ENCODE data around the gene EXOC2.
"Not testable (repeated sequence)": the region's sequence is repeated elsewhere in the genome, so short reads cannot be mapped to it uniquely, and the experiment has no call there.

EXOC2 gene

DNA sequence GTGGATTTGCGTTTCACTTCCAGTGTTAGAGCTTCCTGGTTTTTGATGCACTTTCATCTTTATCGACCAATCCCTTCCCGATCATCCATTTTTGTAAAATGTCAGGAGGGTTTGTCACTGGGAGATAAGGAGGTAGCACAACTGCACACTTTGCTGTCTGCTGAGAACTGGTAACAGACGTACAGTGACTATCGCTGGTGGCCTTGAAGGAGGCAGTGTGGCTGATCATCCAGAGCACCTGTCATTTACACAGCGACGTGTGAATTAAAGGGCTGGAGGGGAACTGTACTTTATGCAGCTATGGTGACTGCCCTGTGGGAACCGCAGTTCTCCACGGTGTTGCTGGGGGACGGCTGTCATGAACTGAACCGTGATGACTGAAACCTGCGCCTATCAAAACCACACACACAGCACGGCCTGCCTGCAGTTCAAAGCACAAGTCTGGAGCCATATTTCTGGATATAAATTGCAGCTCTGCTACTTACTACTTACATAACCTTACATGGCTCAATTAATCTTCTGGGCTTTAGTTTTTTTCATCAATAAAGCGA, 86.0 kb downstream of the EXOC2 start:
- no peak overlapping the region for H3K27ac ChIP-seq (ENCODE audit: low read depth, low read length)
- no peaks in the 10 kb centered on the region for H3K4me1 ChIP-seq (ENCODE audit: control insufficient read depth, insufficient read depth, low read length)
- peaks cover 7% of the 10 kb centered on the region for H3K36me3 ChIP-seq (ENCODE audit: control insufficient read depth, insufficient read depth, low read length)
- no peak overlapping the region for H3K9ac ChIP-seq (ENCODE audit: low read length)
- H3K27me3 ChIP-seq (ENCODE audit: control insufficient read depth, insufficient read depth, low read length) = no peaks in the 10 kb centered on the region
- no peak overlapping the region for H3K4me3 ChIP-seq (ENCODE audit: low read length)

DNA sequence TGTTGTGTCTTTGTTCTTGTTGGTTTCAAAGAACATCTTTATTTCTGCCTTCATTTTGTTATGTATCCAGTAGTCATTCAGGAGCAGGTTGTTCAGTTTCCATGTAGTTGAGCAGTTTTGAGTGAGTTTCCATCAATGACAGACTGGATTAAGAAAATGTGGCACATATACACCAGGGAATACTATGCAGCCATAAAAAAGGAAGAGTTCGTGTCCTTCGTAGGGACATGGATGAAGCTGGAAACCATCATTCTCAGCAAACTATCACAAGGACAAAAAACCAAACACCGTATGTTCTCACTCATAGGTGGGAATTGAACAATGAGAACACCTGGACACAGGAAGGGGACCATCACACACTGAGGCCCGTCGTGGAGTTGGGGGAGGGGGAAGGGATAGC, 87.0 kb downstream of the EXOC2 start:
- not testable (repeated sequence) for H3K27ac ChIP-seq (ENCODE audit: low read depth, low read length); H3K36me3 ChIP-seq (ENCODE audit: control insufficient read depth, insufficient read depth, low read length); H3K4me3 ChIP-seq (ENCODE audit: low read length); H3K9ac ChIP-seq (ENCODE audit: low read length); H3K4me1 ChIP-seq (ENCODE audit: control insufficient read depth, insufficient read depth, low read length); H3K27me3 ChIP-seq (ENCODE audit: control insufficient read depth, insufficient read depth, low read length)

- Histone ChIP-seq H3K27me3 (ENCODE audit: control insufficient read depth, insufficient read depth, low read length) (no peaks in the 10 kb centered on the region), H3K36me3 (ENCODE audit: control insufficient read depth, insufficient read depth, low read length) (peaks cover 7% of the 10 kb centered on the region), H3K4me3 (ENCODE audit: low read length) (no peak overlapping the region), H3K27ac (ENCODE audit: low read depth, low read length) (no peak overlapping the region), H3K9ac (ENCODE audit: low read length) (no peak overlapping the region), H3K4me1 (ENCODE audit: control insufficient read depth, insufficient read depth, low read length) (no peaks in the 10 kb centered on the region)
Observed at GRCh38 chr6:604579-604978, 88.4 kb downstream of the EXOC2 start.

DNA sequence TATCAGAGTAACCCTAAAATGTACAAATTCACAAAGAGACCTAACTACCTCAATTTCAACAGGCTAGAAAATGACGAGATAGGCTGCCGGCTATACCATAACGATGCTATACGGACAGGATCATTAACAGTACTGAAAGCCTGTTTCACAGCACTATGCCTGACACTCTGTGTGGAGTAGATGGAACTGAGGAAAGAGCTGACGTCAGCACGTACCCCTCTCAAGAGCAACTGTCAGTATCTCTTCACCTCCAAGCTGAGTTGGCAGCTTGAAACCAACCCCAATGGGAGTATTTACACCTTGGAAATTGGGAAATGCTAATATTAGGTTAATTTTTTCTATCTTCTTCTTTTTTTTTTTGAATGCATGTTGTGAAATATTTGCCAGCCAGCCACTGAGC, 89.7 kb downstream of the EXOC2 start:
- Histone ChIP-seq H3K36me3 (ENCODE audit: control insufficient read depth, insufficient read depth, low read length) (peaks cover 7% of the 10 kb centered on the region), H3K9ac (ENCODE audit: low read length) (no peak overlapping the region), H3K4me1 (ENCODE audit: control insufficient read depth, insufficient read depth, low read length) (no peaks in the 10 kb centered on the region), H3K27me3 (ENCODE audit: control insufficient read depth, insufficient read depth, low read length) (no peaks in the 10 kb centered on the region), H3K4me3 (ENCODE audit: low read length) (no peak overlapping the region), H3K27ac (ENCODE audit: low read depth, low read length) (no peak overlapping the region)

DNA sequence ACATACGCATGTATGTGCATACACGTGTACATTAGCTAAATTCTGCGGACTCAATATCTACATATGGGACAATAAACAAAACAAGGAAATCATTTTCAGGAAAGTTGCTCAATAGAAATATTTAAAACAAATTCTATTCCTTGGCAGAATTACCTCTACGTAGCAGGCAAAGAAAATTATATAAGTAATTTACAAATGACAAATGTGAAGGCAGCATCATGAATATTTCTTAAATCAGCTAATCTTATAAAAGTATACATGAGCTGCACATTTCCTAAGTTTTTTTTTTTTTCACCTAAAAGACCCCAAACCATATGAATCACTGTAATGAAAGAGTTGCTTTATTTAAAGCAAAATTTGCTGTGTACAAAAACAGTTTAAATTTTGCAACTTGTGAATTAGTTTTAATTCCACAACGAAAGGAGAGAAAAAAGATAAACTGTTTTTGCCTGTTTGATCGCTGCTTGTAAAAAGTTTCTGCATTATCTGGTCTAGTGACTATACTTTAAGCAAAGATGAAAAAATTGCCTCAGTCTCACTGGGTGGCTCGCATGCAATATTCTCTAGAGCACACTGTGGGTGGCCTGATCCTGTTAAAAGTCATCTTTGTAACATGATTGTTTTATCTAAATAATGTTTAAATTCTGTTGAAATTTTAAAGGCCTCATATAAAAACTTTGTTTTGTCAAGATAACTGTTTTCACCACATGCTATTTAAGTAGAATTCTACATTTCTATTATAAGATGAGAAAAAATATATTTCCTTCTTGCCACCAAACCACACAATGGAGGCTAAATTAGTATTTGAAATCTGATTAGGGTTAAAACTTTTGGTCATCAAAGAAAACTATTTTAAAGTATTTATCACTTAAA, 93.1 kb downstream of the EXOC2 start:
- H3K4me1 ChIP-seq (ENCODE audit: control insufficient read depth, insufficient read depth, low read length) = no peaks in the 10 kb centered on the region
- no peaks in the 10 kb centered on the region for H3K27me3 ChIP-seq (ENCODE audit: control insufficient read depth, insufficient read depth, low read length)
- peaks cover 10% of the 10 kb centered on the region for H3K36me3 ChIP-seq (ENCODE audit: control insufficient read depth, insufficient read depth, low read length)
- H3K9ac ChIP-seq (ENCODE audit: low read length) = no peak overlapping the region
- no peak overlapping the region for H3K27ac ChIP-seq (ENCODE audit: low read depth, low read length)
- H3K4me3 ChIP-seq (ENCODE audit: low read length) = no peak overlapping the region

DNA sequence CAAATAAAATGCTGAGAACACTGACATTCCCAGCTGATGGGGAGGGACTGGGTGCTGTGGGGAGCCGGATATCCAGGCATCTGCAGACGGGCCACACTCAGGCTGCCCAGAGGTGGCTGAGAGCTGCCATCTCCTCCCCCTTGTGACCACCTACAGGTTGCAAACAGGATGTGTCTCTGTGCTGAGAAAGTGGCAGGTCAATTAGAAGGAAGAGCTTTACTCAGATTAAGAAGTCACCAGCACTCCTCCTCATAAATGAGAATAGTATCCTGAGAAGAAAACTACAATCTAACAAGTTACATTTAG, 99.1 kb downstream of the EXOC2 start:
- Histone ChIP-seq H3K27ac (ENCODE audit: low read depth, low read length) (peak overlapping the region; percentile 76), H3K27me3 (ENCODE audit: control insufficient read depth, insufficient read depth, low read length) (no peaks in the 10 kb centered on the region), H3K4me1 (ENCODE audit: control insufficient read depth, insufficient read depth, low read length) (no peaks in the 10 kb centered on the region), H3K9ac (ENCODE audit: low read length) (no peak overlapping the region), H3K36me3 (ENCODE audit: control insufficient read depth, insufficient read depth, low read length) (peaks cover 9% of the 10 kb centered on the region), H3K4me3 (ENCODE audit: low read length) (no peak overlapping the region)

DNA sequence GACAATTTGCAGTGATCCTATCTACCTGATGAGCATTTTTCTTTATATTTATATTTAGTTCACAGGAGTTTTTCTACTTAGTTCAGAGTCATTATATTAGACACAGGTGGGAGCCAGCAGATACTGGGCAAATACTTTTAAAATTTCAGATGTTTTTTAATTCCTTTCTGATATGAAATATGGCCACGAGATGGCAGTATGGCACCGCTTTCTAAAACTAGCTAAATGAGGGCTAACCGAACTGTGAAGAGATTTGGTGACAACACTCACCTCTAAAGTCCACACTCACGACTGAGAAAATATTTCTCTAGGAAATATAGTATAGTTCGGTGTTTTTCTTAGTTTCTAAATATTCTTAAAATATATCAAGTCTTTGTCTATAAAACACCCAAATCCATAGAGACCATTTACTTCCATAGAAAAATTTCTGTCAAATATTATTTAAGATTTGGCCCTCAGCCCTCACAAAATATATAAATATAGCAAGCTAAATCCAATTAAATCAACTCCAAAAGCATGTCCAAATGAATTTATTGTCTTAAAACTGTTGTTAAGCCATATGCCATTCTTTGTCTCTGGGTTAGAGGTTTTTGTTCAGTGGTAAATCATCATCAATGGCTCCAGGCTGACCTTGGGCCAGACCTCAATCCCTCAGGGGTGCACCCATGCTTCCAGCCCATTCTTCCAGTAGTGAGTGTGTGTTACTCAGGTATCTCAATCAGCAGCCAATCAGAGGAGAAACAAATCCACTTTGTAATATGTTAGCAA, 99.6 kb downstream of the EXOC2 start:
- H3K9ac ChIP-seq (ENCODE audit: low read length) = no peak overlapping the region
- H3K4me1 ChIP-seq (ENCODE audit: control insufficient read depth, insufficient read depth, low read length) = no peaks in the 10 kb centered on the region
- H3K27ac ChIP-seq (ENCODE audit: low read depth, low read length) = peak overlapping the region; percentile 76
- H3K27me3 ChIP-seq (ENCODE audit: control insufficient read depth, insufficient read depth, low read length) = no peaks in the 10 kb centered on the region
- H3K36me3 ChIP-seq (ENCODE audit: control insufficient read depth, insufficient read depth, low read length) = peaks cover 9% of the 10 kb centered on the region
- no peak overlapping the region for H3K4me3 ChIP-seq (ENCODE audit: low read length)

- no peak overlapping the region for H3K9ac ChIP-seq (ENCODE audit: low read length)
- H3K36me3 ChIP-seq (ENCODE audit: control insufficient read depth, insufficient read depth, low read length) = peaks cover 4% of the 10 kb centered on the region
- H3K4me1 ChIP-seq (ENCODE audit: control insufficient read depth, insufficient read depth, low read length) = peaks cover 5% of the 10 kb centered on the region
- no peaks in the 10 kb centered on the region for H3K27me3 ChIP-seq (ENCODE audit: control insufficient read depth, insufficient read depth, low read length)
- no peak overlapping the region for H3K4me3 ChIP-seq (ENCODE audit: low read length)
- H3K27ac ChIP-seq (ENCODE audit: low read depth, low read length) = peak overlapping the region; percentile 66
Observed at GRCh38 chr6:589090-589489, 103.8 kb downstream of the EXOC2 start.

GRCh38 chr6:586553-586952, 106.4 kb downstream of the EXOC2 start:
- no peak overlapping the region for H3K9ac ChIP-seq (ENCODE audit: low read length)
- H3K4me1 ChIP-seq (ENCODE audit: control insufficient read depth, insufficient read depth, low read length) = peaks cover 9% of the 10 kb centered on the region
- no peaks in the 10 kb centered on the region for H3K27me3 ChIP-seq (ENCODE audit: control insufficient read depth, insufficient read depth, low read length)
- H3K4me3 ChIP-seq (ENCODE audit: low read length) = no peak overlapping the region
- peaks cover 4% of the 10 kb centered on the region for H3K36me3 ChIP-seq (ENCODE audit: control insufficient read depth, insufficient read depth, low read length)
- peak overlapping the region; percentile 78 for H3K27ac ChIP-seq (ENCODE audit: low read depth, low read length)

DNA sequence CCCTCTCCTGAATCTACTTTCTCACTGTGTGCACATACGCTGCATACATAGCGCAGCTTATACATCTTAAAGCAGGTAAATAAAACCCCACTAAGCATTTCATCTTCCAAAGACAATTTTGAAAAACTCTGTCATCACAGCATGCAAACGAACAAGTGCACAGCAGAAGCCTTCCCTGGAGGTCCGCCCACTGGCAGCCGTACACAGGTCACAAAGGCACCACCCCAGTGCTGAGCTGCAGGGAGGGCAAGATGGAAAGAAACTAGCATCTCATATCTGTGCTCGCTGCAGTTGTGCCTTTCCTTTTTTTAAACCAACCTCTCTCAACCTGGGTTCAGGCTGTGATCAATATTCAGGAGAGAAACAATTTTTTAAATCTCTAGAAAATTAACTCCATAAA, 109.3 kb downstream of the EXOC2 start:
- H3K27me3 ChIP-seq (ENCODE audit: control insufficient read depth, insufficient read depth, low read length) = no peaks in the 10 kb centered on the region
- H3K27ac ChIP-seq (ENCODE audit: low read depth, low read length) = peak overlapping the region; percentile 47
- H3K36me3 ChIP-seq (ENCODE audit: control insufficient read depth, insufficient read depth, low read length) = no peaks in the 10 kb centered on the region
- no peak overlapping the region for H3K4me3 ChIP-seq (ENCODE audit: low read length)
- H3K9ac ChIP-seq (ENCODE audit: low read length) = no peak overlapping the region
- H3K4me1 ChIP-seq (ENCODE audit: control insufficient read depth, insufficient read depth, low read length) = peaks cover 9% of the 10 kb centered on the region

- no peak overlapping the region for H3K9ac ChIP-seq (ENCODE audit: low read length)
- H3K27me3 ChIP-seq (ENCODE audit: control insufficient read depth, insufficient read depth, low read length) = no peaks in the 10 kb centered on the region
- H3K4me1 ChIP-seq (ENCODE audit: control insufficient read depth, insufficient read depth, low read length) = peaks cover 9% of the 10 kb centered on the region
- no peaks in the 10 kb centered on the region for H3K36me3 ChIP-seq (ENCODE audit: control insufficient read depth, insufficient read depth, low read length)
- no peak overlapping the region for H3K4me3 ChIP-seq (ENCODE audit: low read length)
- H3K27ac ChIP-seq (ENCODE audit: low read depth, low read length) = peak overlapping the region; percentile 47
Observed at GRCh38 chr6:583116-583515, 109.8 kb downstream of the EXOC2 start.

DNA sequence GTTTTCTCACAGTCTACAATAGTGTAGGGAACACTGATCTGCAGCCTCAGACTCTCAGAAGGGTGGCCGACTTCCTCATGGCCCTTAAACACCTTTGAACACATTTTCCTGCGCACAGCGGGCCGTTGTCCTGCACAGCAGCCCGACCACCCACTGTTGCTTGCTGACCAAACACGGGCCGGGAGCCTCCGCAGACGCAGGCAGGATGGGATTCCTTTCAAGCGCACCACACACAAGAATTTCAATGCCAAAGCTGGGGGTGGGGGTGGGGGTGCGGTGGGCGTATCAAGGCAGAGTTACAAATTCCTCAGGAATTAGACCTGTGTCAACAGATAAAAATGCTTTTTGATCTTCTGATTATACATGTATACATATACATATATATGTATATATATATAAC, 110.6 kb downstream of the EXOC2 start:
- peak overlapping the region; percentile 47 for H3K27ac ChIP-seq (ENCODE audit: low read depth, low read length)

More for the DNA sequence above, 110.6 kb downstream of the EXOC2 start:
- no peaks in the 10 kb centered on the region for H3K36me3 ChIP-seq (ENCODE audit: control insufficient read depth, insufficient read depth, low read length)
- no peak overlapping the region for H3K4me3 ChIP-seq (ENCODE audit: low read length)
- no peaks in the 10 kb centered on the region for H3K27me3 ChIP-seq (ENCODE audit: control insufficient read depth, insufficient read depth, low read length)
- H3K9ac ChIP-seq (ENCODE audit: low read length) = no peak overlapping the region
- peaks cover 9% of the 10 kb centered on the region for H3K4me1 ChIP-seq (ENCODE audit: control insufficient read depth, insufficient read depth, low read length)

Measured in rectal smooth muscle tissue (tissue), 1 donor.